UCSD-AML1 (cell line): ENCODE results near the gene BAX.

Experiments
- DNase-seq: peaks from one replicate; lab custom pipeline; 2025; ENCODE audit not compliant: unreplicated experiment; lab: John Stamatoyannopoulos, UW

Gene BAX

DNA sequence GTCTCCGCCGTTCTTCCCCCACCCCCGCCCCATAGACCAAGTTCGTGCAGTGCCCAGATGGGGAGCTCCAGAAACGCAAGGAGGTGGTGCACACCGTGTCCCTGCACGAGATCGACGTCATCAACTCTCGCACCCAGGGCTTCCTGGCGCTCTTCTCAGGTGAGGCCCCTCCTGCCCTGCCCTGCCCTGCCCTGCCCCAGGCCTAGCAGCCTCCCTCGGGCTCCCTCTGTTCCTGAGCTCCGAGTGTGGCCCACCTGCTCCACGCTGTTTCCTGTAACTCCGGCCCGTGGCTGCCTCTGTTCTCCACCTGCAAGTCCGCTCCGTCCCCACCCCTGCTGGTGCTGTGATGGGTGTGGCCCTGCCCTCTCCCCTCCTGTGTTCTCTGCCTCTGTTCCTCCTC, 55.8 kb downstream of the BAX start:
- DNase-seq = no peak

DNA sequence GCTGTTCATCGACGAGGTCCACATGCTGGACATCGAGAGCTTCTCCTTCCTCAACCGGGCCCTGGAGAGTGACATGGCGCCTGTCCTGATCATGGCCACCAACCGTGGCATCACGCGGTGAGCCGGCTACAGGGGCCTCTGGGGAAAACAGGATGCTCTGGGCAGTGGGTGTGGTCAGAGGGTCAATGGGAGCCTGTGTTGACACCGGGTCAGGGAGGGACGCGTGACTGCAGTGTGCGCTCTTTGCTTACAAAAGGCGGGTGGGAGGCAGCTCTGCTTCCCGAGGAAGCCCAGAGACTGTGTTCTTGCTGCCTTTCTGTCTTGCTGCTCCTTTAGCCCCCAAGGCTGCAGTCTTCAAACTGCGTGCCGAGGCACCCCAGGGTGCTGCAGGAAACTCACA, 56.5 kb downstream of the BAX start:
- DNase-seq = no peak
